ENCODE measurements around the gene CTNNA3.

CTNNA3 gene

DNA sequence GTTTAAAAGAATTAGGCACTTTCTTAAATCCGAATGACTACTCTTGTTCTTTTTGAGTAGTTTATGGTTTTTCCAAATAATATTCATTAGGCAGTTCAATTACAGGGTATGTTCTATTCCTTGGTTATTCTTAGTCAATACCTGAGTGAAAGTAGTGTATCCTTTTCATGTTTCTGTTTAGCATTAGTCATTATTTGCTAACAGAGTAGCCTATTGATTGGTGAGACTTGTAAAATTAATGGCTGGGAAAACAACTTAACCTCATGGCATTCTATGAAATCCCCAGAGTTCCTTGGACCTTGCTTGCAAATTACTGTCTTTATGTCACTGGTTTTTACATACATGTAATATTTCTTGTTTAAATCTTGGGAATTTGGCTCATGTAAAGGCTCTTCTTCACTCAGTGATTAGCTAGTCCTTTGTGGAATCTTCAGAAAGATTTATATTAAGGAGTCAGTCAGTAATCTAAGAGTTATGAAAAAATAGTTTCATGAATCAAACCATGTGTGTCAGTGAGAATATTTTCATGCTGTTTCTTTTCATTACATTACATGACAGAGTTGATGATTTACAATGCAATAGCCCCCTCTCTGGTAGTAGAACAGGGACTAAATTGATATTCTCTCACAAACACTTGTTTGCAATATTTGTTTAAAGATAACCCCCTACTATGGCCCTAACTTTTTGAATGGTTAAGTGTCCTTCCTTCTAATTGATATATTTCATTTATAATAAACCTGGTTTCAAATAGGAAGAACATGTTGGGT, 851.6 kb downstream of the CTNNA3 start:
- no peak for DNase-seq

DNA sequence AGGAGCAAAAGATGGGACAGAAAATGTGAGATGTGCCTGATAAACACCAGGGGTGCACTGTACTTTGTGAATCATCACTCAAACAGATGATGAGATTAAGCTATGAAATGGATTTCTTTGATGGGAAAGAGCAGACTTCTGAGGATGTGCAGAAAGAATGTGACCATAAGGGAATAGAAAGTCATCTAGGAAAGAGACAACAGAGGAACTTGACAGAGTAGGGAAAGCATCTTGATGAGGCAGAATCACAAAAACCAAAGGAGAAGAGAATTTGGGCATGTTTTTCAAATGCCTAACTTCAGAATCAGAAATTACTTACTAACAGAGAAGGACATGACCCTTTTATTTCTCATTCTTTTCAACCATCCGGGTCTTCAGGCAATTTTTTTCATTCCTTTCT, 852.6 kb downstream of the CTNNA3 start:
- DNase-seq, result no peak

DNA sequence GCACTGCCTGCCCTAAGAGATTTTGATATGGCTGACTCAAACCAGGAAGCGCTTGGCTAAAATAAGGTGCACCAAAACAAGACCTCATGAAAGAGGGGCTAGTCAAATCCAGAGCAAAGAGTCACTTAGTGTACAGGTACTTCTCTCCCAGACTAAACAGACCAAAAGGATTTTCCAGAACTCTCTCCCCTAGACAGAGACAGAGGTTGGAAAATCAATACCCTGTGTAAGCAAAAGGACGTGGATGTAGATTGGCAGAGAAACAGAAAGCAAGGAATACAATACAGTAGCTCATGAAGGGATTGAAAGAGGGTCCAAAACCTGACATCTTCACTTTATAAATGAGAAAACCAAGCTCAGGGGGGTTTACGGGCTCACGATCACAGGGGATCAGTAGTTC, 853.1 kb downstream of the CTNNA3 start:
- no peak for DNase-seq

DNA sequence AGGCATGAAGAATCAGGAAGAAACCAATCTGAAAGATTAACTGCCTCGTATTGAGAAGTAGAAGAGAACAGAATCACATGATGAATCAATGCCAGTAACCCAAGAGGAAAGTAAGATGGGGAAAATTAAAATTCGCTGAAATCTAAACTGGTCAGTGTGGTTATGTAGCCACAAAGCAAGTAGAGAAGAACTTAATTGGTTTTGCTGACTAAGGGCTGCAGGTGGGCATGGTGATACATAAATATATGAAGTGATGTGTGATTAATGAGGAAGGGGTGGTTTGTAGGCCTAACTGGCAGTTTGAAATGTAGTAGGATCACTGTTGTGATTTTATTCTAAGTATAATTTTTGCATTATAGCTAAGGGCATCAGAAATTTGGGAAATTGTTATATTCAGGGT, 853.6 kb downstream of the CTNNA3 start:
- no peak for DNase-seq

DNA sequence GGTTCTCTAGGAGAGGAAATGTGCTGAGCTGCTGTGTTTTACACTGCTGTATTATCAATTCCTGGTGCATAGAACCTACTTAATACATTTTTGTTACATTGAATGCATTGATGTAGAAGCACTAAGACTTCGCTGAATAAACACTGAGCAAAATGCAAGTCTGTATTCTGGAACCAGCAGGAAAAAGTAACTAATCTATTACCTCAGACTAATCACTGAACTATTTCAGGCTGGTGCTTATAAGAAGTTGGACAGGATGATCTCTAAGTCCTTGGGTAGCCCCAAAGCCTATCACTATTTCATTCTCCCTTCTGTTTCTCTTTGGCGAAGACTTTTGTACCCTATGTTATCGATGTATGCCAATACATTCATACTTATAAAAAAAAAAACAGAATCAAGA, 857.3 kb downstream of the CTNNA3 start:
- DNase-seq, result no peak

DNA sequence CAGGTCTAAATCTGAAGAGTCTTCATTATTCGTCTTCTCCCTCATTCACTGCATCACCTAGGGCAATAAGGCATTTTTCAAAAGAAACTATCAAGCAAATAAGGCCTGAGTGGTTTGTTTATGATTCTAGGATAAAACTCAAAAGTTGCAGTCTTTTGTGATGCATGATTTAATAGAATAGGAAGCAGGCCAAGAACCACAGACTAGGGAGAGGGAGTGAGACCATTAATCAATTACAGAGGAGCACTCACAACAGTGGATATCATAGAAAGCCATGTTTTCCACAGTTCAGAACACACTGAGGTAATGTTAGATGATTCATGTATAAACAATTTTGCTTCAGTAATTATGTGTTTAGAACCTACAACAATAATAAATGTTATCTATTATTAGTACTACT, 858.0 kb downstream of the CTNNA3 start:
- no peak for DNase-seq

DNA sequence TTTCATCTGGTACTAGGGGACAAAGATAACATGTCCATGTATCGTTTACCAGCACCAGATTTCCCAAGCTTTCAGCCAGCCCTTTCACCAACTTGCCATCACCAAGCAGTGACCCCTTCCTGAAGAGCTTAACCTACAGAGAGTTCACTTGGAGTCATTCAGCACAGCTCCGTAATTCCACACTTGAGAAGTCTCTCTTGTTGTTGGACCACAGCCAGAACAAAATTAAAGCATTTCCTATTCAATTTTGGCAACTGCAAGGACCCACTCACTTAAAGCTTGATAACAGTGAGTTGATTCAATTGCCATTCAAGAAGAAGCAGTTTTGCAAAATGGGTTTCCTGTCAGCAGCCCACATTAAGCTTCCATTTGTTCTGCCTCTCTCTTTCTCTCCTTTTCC, 858.7 kb downstream of the CTNNA3 start:
- DNase-seq, result no peak

DNA sequence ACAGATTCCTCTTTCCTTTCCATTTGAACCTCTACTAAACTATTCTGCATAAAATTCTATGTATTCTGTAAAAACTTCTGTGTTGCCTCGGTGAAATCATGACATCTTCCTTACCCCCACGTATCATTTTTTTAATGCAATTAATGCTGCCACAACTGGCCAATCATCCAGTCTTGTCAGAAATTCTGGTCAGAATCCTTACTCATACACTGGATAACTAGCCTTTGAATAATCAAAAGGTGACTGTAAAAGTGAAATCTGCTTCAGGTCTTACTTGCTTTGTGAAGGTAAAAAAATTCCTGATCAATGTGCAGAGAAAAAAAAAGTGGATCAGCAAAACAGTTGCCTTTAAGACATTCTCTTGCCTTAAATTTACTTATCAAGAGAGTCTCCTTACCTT, 859.2 kb downstream of the CTNNA3 start:
- DNase-seq, result no peak

DNA sequence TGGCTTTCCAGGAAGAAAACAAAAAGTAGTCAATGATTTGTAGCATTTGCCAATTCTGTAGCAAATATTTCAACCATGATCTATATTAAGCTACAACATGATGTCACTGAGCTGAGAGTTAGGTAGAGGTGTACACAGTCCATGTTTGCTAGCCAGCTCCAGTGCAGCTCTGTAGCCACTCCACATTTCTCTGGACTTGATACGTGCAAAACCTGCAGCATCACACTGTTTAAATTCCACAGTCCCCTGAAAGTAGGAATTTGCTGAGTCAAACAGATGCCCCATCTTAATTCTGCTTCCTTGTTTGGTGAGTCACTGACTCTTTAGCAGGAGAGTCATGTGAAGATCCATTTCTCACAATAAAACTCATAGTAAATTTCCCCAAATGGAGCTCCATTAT, 859.9 kb downstream of the CTNNA3 start:
- DNase-seq, result no peak

DNA sequence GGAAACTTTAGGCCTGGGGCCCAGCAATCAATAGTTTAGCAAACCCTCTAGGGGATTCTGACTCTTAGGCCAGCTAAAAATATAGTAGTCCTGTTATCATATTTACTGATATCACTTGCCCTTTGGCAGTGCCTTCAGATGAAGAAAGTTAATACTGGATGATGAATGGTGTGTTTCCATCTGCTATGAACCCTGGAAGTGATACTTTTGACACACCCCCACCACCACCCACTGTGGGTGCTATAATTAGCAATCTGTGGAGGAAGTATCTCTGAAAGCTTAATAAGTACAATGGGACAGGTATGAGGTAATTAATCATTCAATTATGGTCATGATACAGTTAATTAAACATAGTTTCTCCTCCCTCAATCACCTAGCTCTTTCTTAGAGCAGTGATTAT, 860.6 kb downstream of the CTNNA3 start:
- DNase-seq, result no peak

DNA sequence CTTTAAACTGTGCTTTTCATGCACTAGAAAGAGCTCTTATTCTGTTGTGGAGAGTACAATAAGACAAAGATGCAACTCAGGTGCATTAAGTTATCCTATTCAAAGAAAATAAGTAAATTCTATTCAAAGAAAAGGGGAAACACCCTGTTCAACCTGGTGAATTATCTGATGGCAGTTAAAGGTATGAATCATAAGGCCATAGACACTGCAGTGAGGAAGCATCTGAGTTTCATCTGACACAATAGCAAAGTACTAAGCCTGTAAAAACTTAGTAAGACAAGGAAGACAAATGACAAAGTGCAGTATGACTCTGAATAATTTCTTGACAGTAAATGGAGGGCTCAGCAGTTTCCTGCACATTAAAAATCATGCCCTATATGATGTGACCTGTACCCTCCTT, 861.2 kb downstream of the CTNNA3 start:
- no peak for DNase-seq

DNA sequence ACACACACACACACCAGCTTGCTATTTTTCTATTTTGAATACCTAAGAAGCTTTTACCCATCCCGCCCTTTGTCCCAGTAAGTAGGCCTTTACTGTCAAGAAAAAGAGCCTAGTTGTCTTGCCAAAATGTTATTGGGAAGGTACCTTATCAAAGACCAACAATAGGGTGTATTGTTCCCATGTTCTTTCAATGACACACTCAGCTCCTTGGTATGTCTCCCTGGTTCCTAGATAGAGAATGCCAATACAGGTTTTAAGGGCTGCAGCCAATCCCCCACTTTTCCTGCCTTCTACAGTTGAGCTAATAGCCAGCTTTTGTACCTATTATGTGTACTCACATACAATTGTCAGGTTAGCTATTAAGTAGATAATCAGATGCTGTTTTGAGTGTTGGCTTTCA, 862.1 kb downstream of the CTNNA3 start:
- DNase-seq, result no peak

DNA sequence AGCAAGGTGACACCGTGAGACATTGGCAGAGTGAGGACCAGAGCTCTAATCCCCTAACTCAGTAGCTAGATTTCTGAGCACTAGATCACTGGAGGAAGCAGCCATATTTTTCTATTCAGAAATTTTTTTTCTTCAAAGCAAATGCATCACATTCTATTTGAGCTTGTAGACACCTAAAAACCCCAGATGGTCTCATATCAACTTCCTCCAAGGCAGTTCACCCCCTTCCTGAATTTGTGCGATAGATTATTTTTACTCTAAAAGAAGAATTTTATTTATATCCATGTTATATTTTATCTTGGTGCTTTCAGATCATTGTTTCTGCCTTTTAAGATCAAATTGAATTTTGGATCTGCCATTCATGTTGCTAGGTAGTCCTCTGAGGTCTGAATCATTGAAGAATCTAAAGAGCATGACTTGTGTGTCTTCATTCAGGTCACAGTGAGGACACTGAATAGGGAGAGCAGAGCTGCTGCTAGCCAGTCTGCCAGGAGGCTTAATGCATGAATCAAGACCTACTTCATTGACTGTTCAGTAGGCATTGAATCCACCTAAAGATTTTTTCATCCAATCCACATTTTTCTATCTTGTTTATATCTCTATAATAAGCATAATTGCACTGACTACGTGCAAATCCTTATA, 863.1 kb downstream of the CTNNA3 start:
- DNase-seq, result no peak

DNA sequence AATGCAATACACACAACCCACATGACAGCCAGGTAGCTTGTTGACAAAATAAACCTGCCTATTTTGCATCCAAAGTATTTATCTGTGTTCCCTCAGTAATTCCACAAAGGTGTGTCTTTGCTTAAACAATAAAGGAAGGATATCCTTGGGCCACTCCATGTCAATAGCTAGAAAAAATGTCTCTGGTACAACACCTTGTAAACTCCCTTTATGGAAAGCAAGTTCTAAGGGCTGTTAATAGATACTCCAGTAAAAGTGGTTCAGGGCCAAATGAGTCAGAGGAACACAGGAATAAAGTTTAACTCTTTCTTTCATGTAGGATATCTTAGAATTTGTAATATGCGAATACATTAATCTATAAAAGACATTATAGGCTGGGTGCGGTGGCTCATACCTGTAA, 867.0 kb downstream of the CTNNA3 start:
- no peak for DNase-seq

DNA sequence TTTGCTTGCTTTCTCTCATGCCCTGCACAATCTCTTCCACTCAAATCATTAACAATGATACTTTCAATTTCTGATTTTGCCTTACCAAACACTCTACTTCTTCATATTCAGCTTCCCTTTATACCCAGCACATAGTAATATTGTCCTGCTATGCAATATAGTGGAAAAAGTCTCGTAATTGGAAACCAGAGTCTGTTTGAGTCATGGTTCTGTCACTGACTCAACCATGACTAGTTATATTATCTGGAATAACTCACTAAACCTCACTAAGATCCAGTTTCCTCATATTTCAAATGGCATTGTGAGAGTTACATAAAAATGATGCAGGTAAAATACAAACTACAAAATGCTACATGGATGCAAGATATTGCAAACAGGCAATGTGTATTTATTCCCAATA, 868.6 kb downstream of the CTNNA3 start:
- DNase-seq, result no peak

DNA sequence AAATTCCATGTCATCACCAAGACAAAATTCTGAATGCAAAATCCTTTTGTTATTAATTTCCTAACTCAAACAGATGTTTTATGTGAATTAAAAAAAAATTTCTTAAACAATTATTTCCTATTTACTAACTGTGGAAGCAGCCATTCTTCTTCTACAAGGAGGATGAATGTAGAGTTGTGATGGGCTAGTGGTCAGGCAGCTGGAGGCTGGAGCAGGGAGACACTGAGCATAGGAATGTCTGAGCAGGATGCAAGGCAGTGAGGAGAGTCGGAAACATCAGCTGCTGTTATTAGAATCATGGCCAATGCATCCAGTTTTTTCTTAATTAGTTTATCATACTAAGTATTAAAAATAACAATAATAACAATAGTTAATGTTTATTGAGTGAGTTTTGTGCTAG, 872.7 kb downstream of the CTNNA3 start:
- DNase-seq, result no peak

DNA sequence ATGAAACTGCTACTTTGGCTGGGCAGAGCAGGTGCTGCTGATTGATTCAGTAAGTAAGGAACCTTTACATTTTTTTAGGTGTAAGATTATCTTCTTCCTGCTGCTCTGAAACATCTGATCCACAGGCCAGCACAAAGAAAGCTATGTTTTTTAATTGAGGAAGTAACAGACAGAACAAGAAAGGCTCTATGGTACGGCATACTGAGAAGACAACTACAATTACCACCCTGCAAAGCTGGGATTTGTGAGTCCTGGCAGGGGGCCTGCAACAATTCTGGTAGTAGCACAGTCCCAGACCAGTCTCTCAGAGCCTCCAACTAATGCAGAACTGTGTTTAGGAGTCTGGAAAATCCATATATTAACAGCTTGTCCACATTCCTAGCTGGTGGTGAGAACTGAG, 873.2 kb downstream of the CTNNA3 start:
- DNase-seq, result no peak

DNA sequence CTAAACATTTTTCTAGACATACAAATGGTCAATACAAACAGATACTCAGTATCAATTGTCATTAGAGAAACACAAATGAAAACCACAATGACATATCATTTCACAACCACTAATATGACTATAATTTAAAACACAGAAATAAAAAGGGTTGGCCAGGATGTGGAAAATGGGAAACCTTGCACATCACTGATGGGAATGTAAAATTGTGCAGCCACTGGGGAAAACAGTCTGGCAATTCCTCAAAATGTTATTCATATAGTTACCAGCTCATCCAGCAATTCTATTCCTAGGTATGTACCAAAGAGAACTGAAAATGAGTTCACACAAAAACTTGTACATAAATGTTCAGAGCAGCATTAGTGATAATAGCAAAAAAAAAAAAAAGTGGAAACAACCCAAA, 876.3 kb downstream of the CTNNA3 start:
- no peak for DNase-seq

DNA sequence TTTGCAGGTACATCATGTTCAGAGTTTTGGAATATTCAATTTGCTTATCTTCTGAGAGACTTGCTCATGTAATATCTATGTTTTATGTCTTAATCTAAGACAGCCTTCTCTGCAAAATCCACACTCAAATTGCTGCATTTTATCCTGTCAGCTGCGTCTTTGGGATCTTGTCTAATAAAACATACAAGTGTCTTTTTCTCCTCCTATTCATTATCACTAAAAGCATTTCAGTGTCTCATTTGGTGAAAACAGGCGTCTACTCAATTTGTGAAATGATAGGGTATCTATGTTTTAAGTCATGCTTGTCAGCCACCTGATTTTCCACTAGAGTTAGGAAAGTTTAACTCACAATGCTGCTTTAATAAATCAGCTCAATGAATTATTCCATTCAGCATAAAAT, 882.9 kb downstream of the CTNNA3 start:
- DNase-seq, result no peak

DNA sequence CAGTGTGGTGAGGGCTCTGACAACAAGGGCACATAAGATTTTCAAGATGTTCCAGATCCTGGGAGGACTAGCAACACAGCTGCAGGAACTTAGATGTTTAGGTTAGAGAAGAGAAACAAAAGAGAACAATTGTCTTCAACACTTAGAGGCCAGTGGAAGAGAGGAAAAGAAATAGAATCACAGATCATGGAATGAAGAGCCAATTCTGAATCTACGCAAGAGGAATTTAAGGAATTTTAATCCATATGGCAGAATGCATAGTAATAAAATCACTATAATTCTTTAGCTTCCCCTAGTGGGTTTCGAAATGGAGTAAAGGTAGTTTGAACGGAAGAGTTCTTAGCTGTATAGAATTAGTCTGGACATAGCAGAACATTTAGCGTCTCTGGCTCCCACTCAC, 884.8 kb downstream of the CTNNA3 start:
- no peak for DNase-seq

DNA sequence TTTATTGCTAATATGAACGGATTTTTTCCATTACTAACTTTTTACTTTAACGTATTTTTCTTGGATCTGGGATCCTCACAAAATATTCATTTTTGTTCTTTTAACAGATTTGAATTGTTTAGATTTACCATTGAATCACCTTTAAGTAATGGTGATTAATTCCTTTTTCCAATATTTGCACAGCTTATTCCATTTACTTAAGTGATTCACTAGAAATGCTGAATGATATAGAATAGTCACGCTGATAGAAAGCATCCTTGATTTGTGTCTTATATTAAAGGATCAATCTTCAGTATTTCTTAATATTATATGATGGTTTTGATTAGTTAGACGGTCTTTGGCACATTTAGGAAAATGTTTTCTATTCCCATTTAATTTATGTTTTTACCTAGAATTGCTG, 886.6 kb downstream of the CTNNA3 start:
- DNase-seq, result no peak

DNA sequence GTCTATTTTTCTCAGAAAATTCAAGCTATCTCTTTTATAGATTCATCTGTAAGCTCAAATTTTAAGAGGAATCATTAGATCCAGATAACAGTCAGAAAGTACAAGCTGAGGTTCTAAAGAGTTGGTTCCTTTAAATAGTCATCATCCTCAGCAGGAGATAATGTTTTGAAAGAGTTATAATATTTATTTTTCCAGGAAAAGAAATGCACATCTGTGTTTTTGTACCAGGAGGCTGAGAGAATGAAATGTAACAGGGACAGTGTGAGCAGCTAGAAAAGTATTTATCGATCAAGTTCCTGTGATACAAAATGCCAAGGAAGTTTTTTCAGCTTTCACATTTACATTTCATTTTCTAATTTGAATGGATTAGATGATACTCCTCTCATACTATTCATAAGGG, 890.4 kb downstream of the CTNNA3 start:
- no peak for DNase-seq

DNA sequence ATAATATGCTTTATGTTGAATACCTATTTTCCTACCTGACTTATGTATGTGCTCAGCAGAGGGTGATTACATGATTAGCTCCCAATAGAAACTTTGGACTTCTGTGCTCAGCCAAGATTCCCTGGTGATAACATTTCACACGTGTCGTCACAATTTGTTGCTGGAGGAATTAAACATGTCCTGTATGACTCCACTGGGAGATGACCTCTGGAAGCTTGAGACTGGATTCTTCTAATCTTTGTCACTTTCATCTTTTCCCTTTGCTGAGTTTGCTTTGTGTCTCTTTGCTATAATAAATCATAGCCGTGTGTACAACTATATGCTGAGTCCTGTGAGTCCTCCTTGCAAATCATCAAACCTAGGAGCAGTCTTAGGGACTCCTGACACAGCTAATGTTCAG, 891.0 kb downstream of the CTNNA3 start:
- no peak for DNase-seq

DNA sequence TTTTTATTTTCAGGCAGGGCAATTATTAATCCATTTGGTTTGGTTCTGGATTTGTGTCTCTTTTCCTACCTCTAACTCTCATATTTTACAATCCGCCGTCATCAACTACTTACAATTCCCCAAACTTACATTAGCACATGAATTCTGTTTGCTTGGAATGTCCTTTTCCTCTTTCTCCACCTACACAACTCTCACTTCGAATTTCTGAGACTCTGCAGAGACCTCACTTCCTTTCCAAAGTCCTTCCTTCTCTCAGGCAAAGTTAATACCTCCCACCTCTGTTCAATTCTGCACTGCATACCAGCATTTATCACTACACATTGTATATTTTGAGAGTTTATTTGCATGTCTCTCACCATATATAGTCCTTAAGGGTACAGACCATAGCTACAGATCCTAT, 892.8 kb downstream of the CTNNA3 start:
- DNase-seq, result no peak

DNA sequence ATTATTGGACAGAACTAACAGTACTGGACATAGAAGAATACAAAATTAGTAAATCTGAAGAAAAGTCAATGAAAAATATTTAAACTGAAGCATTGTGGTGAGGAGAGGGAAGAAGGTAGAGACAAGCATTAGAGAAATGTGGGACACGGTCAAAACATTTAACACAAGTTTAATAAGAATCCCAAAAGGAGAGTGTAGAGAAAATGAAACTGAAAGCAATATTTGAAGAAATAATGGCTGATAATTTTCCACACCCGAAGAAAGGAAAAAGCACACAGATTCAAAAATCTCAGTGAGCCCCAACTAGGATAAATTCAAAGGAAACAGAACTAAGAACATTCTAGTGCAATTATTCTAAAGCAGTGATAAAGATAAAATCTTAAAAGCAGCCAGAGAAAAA, 896.5 kb downstream of the CTNNA3 start:
- no peak for DNase-seq

Measured in CD4-positive, alpha-beta T cell treated with Interleukin-10 for 1 hour (primary cell).